MCF 10A (cell line): ENCODE measurements around the gene TIE1. TPM values are rescaled to one million over a fixed set of nuclear protein-coding genes. Genes with fewer than 3 reads are reported as not detected.

Experiments
- BruUV-seq: library from RNA; stranded (reverse); fragments of 400-500 nt; replicated peaks from 2 replicates; lab custom pipeline; 2021; lab: Mats Ljungman, UMichigan
- CTCF ChIA-PET: fragments of 300-600 bp; sonication (Branson Sonifier 250); formaldehyde crosslinking; extraction: SDS; loops from one replicate; lab custom pipeline; 2021; ENCODE audit warnings: antibody characterized with exemption, inconsistent platforms; lab: Yijun Ruan, JAX
- POLR2A ChIA-PET: fragments of 300-600, 350-650 bp; sonication (Branson Sonifier 250); formaldehyde crosslinking; extraction: SDS; loops from one replicate; lab custom pipeline; 2020; ENCODE audit warnings: antibody characterized with exemption, inconsistent platforms; lab: Yijun Ruan, JAX
- DNase-seq: peaks from one replicate; pipeline ENCODE4 v3.0.0-alpha.2; 2018; ENCODE audit not compliant: unreplicated experiment
- H3K27ac Mint-ChIP-seq: one replicate; pipeline ENCODE4 v1.8.0; 2022; ENCODE audit warnings: mild to moderate bottlenecking, low read depth, mixed read lengths; ENCODE audit not compliant: unreplicated experiment
- H3K27me3 Mint-ChIP-seq: one replicate; pipeline ENCODE4 v1.8.0; 2022; ENCODE audit warnings: mixed read lengths; ENCODE audit not compliant: insufficient read depth, unreplicated experiment
- H3K36me3 Mint-ChIP-seq: one replicate; pipeline ENCODE4 v1.8.0; 2022; ENCODE audit warnings: mild to moderate bottlenecking, moderate library complexity, mixed read lengths; ENCODE audit not compliant: insufficient read depth, unreplicated experiment
- H3K4me1 Mint-ChIP-seq: one replicate; pipeline ENCODE4 v1.8.0; 2022; ENCODE audit warnings: mixed read lengths; ENCODE audit not compliant: insufficient read depth, unreplicated experiment
- H3K4me3 Mint-ChIP-seq: one replicate; pipeline ENCODE4 v1.8.0; 2022; ENCODE audit warnings: mild to moderate bottlenecking, moderate library complexity, mixed read lengths; ENCODE audit not compliant: unreplicated experiment
- H3K9me3 Mint-ChIP-seq: one replicate; pipeline ENCODE4 v1.8.0; 2022; ENCODE audit warnings: mixed read lengths; ENCODE audit not compliant: unreplicated experiment
- intact Hi-C: fragments of 100-400 bp; cut with micrococcal nuclease; formaldehyde crosslinking; loops from 2 replicates; pipeline ENCODE4 v1.14.1; 2022
- total RNA-seq: library from RNA; stranded (reverse); gene quantifications from 2 replicates; pipeline ENCODE4 v1.2.3, GENCODE V29; 2022
- TF ChIP-seq, protein P1 (sequence below): fragments of 200-600 bp; IDR thresholded peaks from one replicate; pipeline ENCODE4 v1.8.0; 2022; ENCODE audit warnings: antibody characterized with exemption, mild to moderate bottlenecking; ENCODE audit not compliant: unreplicated experiment

The TIE1 gene
- total RNA-seq, 1 experiment from 2014 or later = not detected

DNA sequence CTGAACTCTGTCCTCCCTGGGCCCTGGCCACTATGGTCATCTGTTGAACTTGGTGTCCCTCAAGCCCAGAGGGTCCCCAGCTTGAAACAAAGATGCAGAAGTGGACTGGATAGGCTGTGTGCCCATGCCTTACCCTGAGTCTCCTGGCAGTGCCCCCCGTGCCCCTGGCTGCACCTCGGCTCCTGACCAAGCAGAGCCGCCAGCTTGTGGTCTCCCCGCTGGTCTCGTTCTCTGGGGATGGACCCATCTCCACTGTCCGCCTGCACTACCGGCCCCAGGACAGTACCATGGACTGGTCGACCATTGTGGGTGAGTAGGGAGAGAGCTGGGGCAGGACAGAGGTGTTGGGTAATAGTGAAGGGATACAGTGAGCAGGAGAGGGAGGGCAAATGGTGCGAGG lies 10.7 kb downstream of the TIE1 start:
- Mint-ChIP-seq H3K27me3 (peaks cover 2% of the 10 kb centered on the region), H3K36me3 (no peaks in the 10 kb centered on the region), H3K4me1 (no peaks in the 10 kb centered on the region), H3K4me3 (no peak overlapping the region), H3K9me3 (no peaks in the 10 kb centered on the region), H3K27ac (no peak overlapping the region)
- intact Hi-C loops = no loop called here
- ChIA-PET POLR2A (interaction anchor here (0.8 kb wide), 1 partner anchor 9 kb away, joined by 3 read pairs; no protein-coding TSS in a partner anchor), CTCF (interaction anchor here (1.1 kb wide), 1 partner anchor 26 kb away, joined by 3 read pairs; the partner anchor contains the start of gene C1orf210)
- no peak for DNase-seq
- TF ChIP-seq, protein P1, sequence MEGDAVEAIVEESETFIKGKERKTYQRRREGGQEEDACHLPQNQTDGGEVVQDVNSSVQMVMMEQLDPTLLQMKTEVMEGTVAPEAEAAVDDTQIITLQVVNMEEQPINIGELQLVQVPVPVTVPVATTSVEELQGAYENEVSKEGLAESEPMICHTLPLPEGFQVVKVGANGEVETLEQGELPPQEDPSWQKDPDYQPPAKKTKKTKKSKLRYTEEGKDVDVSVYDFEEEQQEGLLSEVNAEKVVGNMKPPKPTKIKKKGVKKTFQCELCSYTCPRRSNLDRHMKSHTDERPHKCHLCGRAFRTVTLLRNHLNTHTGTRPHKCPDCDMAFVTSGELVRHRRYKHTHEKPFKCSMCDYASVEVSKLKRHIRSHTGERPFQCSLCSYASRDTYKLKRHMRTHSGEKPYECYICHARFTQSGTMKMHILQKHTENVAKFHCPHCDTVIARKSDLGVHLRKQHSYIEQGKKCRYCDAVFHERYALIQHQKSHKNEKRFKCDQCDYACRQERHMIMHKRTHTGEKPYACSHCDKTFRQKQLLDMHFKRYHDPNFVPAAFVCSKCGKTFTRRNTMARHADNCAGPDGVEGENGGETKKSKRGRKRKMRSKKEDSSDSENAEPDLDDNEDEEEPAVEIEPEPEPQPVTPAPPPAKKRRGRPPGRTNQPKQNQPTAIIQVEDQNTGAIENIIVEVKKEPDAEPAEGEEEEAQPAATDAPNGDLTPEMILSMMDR = no peak
- no TSS peak for BruUV-seq

DNA sequence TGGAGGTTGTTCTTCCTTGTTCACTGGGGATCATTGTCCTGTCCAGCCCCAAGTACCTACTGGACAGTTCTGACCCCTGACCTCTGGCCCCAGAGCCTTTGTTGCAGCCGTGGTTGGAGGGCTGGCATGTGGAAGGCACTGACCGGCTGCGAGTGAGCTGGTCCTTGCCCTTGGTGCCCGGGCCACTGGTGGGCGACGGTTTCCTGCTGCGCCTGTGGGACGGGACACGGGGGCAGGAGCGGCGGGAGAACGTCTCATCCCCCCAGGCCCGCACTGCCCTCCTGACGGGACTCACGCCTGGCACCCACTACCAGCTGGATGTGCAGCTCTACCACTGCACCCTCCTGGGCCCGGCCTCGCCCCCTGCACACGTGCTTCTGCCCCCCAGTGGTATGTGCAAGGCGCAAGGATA lies 11.4 kb downstream of the TIE1 start:
- ChIA-PET POLR2A (interaction anchor here (0.8 kb wide), 1 partner anchor 8 kb away, joined by 3 read pairs; no protein-coding TSS in a partner anchor), CTCF (interaction anchor here (1.1 kb wide), 1 partner anchor 27 kb away, joined by 3 read pairs; the partner anchor contains the start of gene C1orf210)
- no peaks in the 10 kb centered on the region for H3K4me1 Mint-ChIP-seq
- no peaks in the 10 kb centered on the region for H3K36me3 Mint-ChIP-seq
- intact Hi-C loops = no loop called here
- BruUV-seq = no TSS peak
- no peaks in the 10 kb centered on the region for H3K27me3 Mint-ChIP-seq
- H3K9me3 Mint-ChIP-seq = no peaks in the 10 kb centered on the region
- TF ChIP-seq, protein P1 = no peak
- DNase-seq = no peak
- no peak overlapping the region for H3K4me3 Mint-ChIP-seq
- peak overlapping the region; percentile 28 for H3K27ac Mint-ChIP-seq

DNA sequence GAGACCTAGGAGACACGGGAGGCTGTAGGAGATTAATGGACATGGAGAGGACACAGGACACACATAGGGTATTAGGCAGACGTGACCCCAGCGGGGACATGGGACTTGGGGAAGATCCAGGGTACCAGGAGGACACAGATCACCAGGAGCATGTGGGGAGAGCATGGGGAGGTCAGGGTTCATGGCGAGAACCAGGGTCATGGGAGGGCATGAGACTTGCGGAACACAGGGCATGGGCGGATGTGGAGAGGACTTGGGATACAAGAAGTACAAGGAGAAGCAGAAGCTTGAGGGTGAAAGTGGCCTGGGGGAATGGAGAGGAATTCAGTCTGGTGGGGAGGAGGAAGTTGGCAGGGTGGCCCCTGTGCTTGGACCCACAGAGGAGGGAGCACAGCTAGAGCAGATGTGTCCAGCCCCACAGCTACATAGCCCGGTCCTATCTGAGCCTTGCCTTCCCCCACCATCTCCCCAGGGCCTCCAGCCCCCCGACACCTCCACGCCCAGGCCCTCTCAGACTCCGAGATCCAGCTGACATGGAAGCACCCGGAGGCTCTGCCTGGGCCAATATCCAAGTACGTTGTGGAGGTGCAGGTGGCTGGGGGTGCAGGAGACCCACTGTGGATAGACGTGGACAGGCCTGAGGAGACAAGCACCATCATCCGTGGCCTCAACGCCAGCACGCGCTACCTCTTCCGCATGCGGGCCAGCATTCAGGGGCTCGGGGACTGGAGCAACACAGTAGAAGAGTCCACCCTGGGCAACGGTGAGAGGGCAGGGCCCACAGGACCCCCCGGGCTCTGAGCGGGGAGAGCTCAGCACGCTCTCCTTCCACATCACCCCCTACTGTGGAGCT lies 12.1 kb downstream of the TIE1 start:
- intact Hi-C loops = no loop called here
- H3K36me3 Mint-ChIP-seq = no peaks in the 10 kb centered on the region

DNA sequence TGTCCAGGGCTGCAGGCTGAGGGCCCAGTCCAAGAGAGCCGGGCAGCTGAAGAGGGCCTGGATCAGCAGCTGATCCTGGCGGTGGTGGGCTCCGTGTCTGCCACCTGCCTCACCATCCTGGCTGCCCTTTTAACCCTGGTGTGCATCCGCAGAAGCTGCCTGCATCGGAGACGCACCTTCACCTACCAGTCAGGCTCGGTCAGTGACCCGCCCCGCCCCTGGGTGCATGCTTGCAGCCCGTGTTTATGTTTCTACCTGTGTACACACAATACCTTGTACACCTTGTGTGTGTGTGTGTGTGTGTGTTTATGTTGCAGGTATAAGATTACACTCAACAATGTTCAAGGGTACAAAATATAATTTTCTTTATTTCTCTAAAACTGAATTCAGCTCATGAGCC lies 13.0 kb downstream of the TIE1 start:
- ChIA-PET POLR2A (no interaction called here), CTCF (interaction anchor here (0.7 kb wide), 1 partner anchor 8 kb away, joined by 3 read pairs; no protein-coding TSS in a partner anchor)
- Mint-ChIP-seq H3K27me3 (no peaks in the 10 kb centered on the region), H3K4me1 (no peaks in the 10 kb centered on the region), H3K9me3 (no peaks in the 10 kb centered on the region), H3K27ac (no peak overlapping the region), H3K4me3 (no peak overlapping the region), H3K36me3 (no peaks in the 10 kb centered on the region)
- BruUV-seq = no TSS peak
- TF ChIP-seq, protein P1 = no peak
- DNase-seq = no peak
- intact Hi-C loops = no loop called here

More for the DNA sequence above, 12.1 kb downstream of the TIE1 start:
- Mint-ChIP-seq H3K4me1 (no peaks in the 10 kb centered on the region), H3K27me3 (no peaks in the 10 kb centered on the region), H3K9me3 (no peaks in the 10 kb centered on the region), H3K4me3 (no peak overlapping the region), H3K27ac (peak overlapping the region; percentile 28)
- no TSS peak for BruUV-seq
- ChIA-PET POLR2A (no interaction called here), CTCF (interaction anchor here (1.1 kb wide), 1 partner anchor 28 kb away, joined by 3 read pairs; the partner anchor contains the start of gene C1orf210)
- DNase-seq = no peak
- TF ChIP-seq, protein P1 = no peak
